ENCODE data around the gene KLHDC9.
"Not testable (repeated sequence)": the region's sequence is repeated elsewhere in the genome, so short reads cannot be mapped to it uniquely, and the experiment has no call there.

GRCh38 chr1:161063936-161064335 lies 34.2 kb upstream of the KLHDC9 start:
- TF ChIP-seq TAF15 (IDR thresholded peaks at IDR 0.05; ENCODE audit: low read depth, low read length); NFRKB (IDR thresholded peaks at IDR 0.05; ENCODE audit: low read depth); SRF (CRISPR knock-in tag; IDR thresholded peaks at IDR 0.05); CTCF (IDR thresholded peaks at IDR 0.05 in 2 of 3, conservative IDR thresholded peaks at IDR 0.05 in 1 of 3; ENCODE audit: insufficient read depth in 2 of 3, low read depth in 1 of 3, low read length in 3 of 3); ZNF24 (IDR thresholded peaks at IDR 0.05); HMGXB4 (CRISPR knock-in tag; IDR thresholded peaks at IDR 0.05); SMAD1 (IDR thresholded peaks at IDR 0.05; ENCODE audit: low read depth, low read length, partially characterized antibody); RFX5 (IDR thresholded peaks at IDR 0.05; ENCODE audit: low read depth, low read length); NR2C2 (CRISPR knock-in tag; IDR thresholded peaks at IDR 0.05); NR2C2 (tag; IDR thresholded peaks at IDR 0.05); ZNF274 (IDR thresholded peaks at IDR 0.05; ENCODE audit: borderline replicate concordance, low read depth, low read length); HOMEZ (CRISPR knock-in tag; IDR thresholded peaks at IDR 0.05); POLR2A (conservative IDR thresholded peaks at IDR 0.05); ZNF124 (CRISPR knock-in tag; IDR thresholded peaks at IDR 0.05); CREB1 (IDR thresholded peaks at IDR 0.05); CREB1 (CRISPR knock-in tag; IDR thresholded peaks at IDR 0.05): not testable (repeated sequence)

All from K562 (cell line).